Measurements from ENCODE around the gene ADIPOQ. TPM values are rescaled to one million over a fixed set of nuclear protein-coding genes. Genes with fewer than 3 reads are reported as not detected.
"Not testable (repeated sequence)": the region's sequence is repeated elsewhere in the genome, so short reads cannot be mapped to it uniquely, and the experiment has no call there.

The ADIPOQ gene
- total RNA-seq, 4 donors from 2014 or later, result 1.6 to 13.4 (median 5.4) TPM

DNA sequence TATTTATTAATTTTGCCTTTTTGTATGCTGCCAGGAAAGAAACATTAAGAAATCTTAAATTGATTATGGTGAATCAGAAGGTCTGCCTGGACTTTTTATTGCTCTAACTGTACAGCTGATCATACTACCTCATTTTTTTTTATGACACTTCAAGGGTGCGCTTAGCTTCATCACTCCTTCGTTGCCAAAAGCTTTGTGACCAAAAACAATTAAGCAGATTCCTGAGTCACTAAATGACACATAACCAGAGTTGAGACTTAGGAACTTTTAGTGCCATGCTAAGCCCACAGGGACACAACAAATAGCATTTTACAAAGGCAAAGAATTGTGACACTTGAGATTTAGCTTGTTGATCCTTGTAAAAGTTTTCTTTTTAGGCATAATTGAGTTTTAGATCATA, 4.9 kb downstream of the ADIPOQ start:
- H3K27ac ChIP-seq, result no peak overlapping the region
- no peaks in the 10 kb centered on the region for H3K36me3 ChIP-seq
- no peak for TF ChIP-seq POLR2A (IDR thresholded peaks at IDR 0.05)
- TF ChIP-seq, protein P1, sequence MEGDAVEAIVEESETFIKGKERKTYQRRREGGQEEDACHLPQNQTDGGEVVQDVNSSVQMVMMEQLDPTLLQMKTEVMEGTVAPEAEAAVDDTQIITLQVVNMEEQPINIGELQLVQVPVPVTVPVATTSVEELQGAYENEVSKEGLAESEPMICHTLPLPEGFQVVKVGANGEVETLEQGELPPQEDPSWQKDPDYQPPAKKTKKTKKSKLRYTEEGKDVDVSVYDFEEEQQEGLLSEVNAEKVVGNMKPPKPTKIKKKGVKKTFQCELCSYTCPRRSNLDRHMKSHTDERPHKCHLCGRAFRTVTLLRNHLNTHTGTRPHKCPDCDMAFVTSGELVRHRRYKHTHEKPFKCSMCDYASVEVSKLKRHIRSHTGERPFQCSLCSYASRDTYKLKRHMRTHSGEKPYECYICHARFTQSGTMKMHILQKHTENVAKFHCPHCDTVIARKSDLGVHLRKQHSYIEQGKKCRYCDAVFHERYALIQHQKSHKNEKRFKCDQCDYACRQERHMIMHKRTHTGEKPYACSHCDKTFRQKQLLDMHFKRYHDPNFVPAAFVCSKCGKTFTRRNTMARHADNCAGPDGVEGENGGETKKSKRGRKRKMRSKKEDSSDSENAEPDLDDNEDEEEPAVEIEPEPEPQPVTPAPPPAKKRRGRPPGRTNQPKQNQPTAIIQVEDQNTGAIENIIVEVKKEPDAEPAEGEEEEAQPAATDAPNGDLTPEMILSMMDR (IDR thresholded peaks at IDR 0.05), result no peak
- intact Hi-C loops (cut with DNase I), result no loop called here
- DNase-seq, result no peak
- H3K4me1 ChIP-seq, result no peaks in the 10 kb centered on the region
- no peaks in the 10 kb centered on the region for H3K9me3 ChIP-seq
- 74 to 85% methylated on average over 2 of the region's 2 CpGs for whole genome bisulfite sequencing, 2 donors
- no peaks in the 10 kb centered on the region for H3K27me3 ChIP-seq
- H3K4me3 ChIP-seq (replicated peaks in 1 of 3), result no peak overlapping the region

- Histone ChIP-seq H3K27ac (no peak overlapping the region), H3K27me3 (no peaks in the 10 kb centered on the region), H3K4me3 (replicated peaks in 1 of 3) (no peak overlapping the region), H3K36me3 (no peaks in the 10 kb centered on the region), H3K4me1 (no peaks in the 10 kb centered on the region), H3K9me3 (no peaks in the 10 kb centered on the region)
- 0 to 7% methylated on average over 1 of the region's 1 CpG for WGBS, 2 donors
- no peak for DNase-seq
- intact Hi-C loops (cut with DNase I), result no loop called here
- TF ChIP-seq, protein P1 (IDR thresholded peaks at IDR 0.05), result peak in 5 of 6 experiments; percentile 23 to 73 (median 55)
- TF ChIP-seq POLR2A (IDR thresholded peaks at IDR 0.05), result no peak
Measured at GRCh38 chr3:186849374-186849975, 7.0 kb downstream of the ADIPOQ start.

DNA sequence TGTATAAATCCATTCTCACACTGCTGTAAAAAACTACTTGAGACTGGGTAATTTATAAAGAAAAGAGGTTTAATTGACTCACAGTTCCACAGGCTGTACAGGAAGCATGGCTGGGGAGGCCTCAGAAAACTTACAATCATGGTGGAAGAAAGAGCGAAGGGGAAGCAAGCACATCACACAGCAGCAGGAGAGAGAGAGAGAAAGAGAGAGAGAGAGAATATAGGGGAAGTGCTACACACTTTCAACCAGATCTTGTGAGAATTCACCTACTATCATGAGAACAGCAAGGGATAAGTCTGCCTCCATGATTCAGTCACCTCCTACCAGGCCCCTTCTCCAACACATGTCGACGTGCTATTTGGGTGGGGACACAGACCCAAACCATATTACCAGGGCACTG, 9.3 kb downstream of the ADIPOQ start:
- not testable (repeated sequence) for H3K4me3 ChIP-seq (replicated peaks in 1 of 3); H3K4me1 ChIP-seq; H3K27me3 ChIP-seq; H3K36me3 ChIP-seq; DNase-seq; H3K27ac ChIP-seq; H3K9me3 ChIP-seq
- 87 to 93% methylated on average over 3 of the region's 3 CpGs for WGBS, 2 donors
- intact Hi-C loops (cut with DNase I), result loop anchor here (2.0 to 5.0 kb wide), 2 partner anchors 75 to 313 kb away; no protein-coding TSS in a partner anchor

- WGBS, 2 donors, result 92% methylated on average over 6 of the region's 6 CpGs
- TF ChIP-seq POLR2A (IDR thresholded peaks at IDR 0.05), result no peak
- TF ChIP-seq, protein P1 (IDR thresholded peaks at IDR 0.05), result no peak
- DNase-seq, result no peak
- H3K9me3 ChIP-seq, result no peaks in the 10 kb centered on the region
- intact Hi-C loops (cut with DNase I), result loop anchor here (5.0 kb wide), 1 partner anchor 74 kb away; no protein-coding TSS in a partner anchor
- no peaks in the 10 kb centered on the region for H3K4me1 ChIP-seq
- no peak overlapping the region for H3K27ac ChIP-seq
- H3K27me3 ChIP-seq, result no peaks in the 10 kb centered on the region
- H3K36me3 ChIP-seq, result no peaks in the 10 kb centered on the region
- H3K4me3 ChIP-seq (replicated peaks in 1 of 3), result no peak overlapping the region
Measured at GRCh38 chr3:186852994-186853393, 10.5 kb downstream of the ADIPOQ start.

DNA sequence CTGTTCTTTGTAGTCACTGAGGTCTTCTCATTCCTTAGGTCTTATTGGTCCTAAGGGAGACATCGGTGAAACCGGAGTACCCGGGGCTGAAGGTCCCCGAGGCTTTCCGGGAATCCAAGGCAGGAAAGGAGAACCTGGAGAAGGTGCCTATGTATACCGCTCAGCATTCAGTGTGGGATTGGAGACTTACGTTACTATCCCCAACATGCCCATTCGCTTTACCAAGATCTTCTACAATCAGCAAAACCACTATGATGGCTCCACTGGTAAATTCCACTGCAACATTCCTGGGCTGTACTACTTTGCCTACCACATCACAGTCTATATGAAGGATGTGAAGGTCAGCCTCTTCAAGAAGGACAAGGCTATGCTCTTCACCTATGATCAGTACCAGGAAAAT, 11.6 kb downstream of the ADIPOQ start:
- no peak overlapping the region for H3K4me3 ChIP-seq (replicated peaks in 1 of 3)
- H3K9me3 ChIP-seq, result no peaks in the 10 kb centered on the region
- H3K27me3 ChIP-seq, result no peaks in the 10 kb centered on the region
- TF ChIP-seq, protein P1 (IDR thresholded peaks at IDR 0.05), result no peak
- TF ChIP-seq POLR2A (IDR thresholded peaks at IDR 0.05), result no peak
- WGBS, 2 donors, result 95 to 97% methylated on average over 8 of the region's 8 CpGs
- intact Hi-C loops (cut with DNase I), result loop anchor here (5.0 kb wide), 1 partner anchor 73 kb away; no protein-coding TSS in a partner anchor
- no peak overlapping the region for H3K27ac ChIP-seq
- no peaks in the 10 kb centered on the region for H3K4me1 ChIP-seq
- no peak for DNase-seq
- H3K36me3 ChIP-seq, result no peaks in the 10 kb centered on the region

Data from thyroid gland (tissue), 4 donors.